ENCODE results near the gene KCNJ6.

The KCNJ6 gene

GRCh38 chr21:37751268-37751975, 164.8 kb downstream of the KCNJ6 start:
- Histone ChIP-seq H2AFZ (ENCODE audit: low read depth, low read length) (no peak overlapping the region), H3K36me3 (replicated peaks; ENCODE audit: low read depth, low read length) (no peaks in the 10 kb centered on the region), H3K9ac (ENCODE audit: low read length) (no peak overlapping the region), H4K20me1 (ENCODE audit: insufficient read depth, low read length) (no peaks in the 10 kb centered on the region), H3K4me1 (ENCODE audit: low read length) (no peaks in the 10 kb centered on the region), H3K27ac (ENCODE audit: low read length) (no peak overlapping the region), H3K4me2 (ENCODE audit: low read length) (no peak overlapping the region), H3K4me3 (ENCODE audit: low read length) (no peak overlapping the region), H3K27me3 (ENCODE audit: low read depth, low read length) (no peaks in the 10 kb centered on the region), H3K9me3 (ENCODE audit: insufficient read depth, low read length) (no peaks in the 10 kb centered on the region), H3K79me2 (ENCODE audit: low read length) (no peaks in the 10 kb centered on the region)
- TF ChIP-seq CTCF (IDR thresholded peaks at IDR 0.05; ENCODE audit: low read depth, low read length) (no peak), EZH2phosphoT487 (IDR thresholded peaks at IDR 0.05; ENCODE audit: low read depth) (no peak)

- Histone ChIP-seq H4K20me1 (ENCODE audit: insufficient read depth, low read length) (no peaks in the 10 kb centered on the region), H3K79me2 (ENCODE audit: low read length) (no peaks in the 10 kb centered on the region), H3K9ac (ENCODE audit: low read length) (no peak overlapping the region), H3K4me2 (ENCODE audit: low read length) (no peak overlapping the region), H3K9me3 (ENCODE audit: insufficient read depth, low read length) (no peaks in the 10 kb centered on the region), H3K27ac (ENCODE audit: low read length) (no peak overlapping the region), H3K27me3 (ENCODE audit: low read depth, low read length) (no peaks in the 10 kb centered on the region), H3K4me1 (ENCODE audit: low read length) (no peaks in the 10 kb centered on the region), H3K4me3 (ENCODE audit: low read length) (no peak overlapping the region), H2AFZ (ENCODE audit: low read depth, low read length) (no peak overlapping the region), H3K36me3 (replicated peaks; ENCODE audit: low read depth, low read length) (no peaks in the 10 kb centered on the region)
- TF ChIP-seq EZH2phosphoT487 (IDR thresholded peaks at IDR 0.05; ENCODE audit: low read depth) = no peak
These were observed 167.1 kb downstream of the KCNJ6 start for GRCh38 chr21:37749132-37749531.

DNA sequence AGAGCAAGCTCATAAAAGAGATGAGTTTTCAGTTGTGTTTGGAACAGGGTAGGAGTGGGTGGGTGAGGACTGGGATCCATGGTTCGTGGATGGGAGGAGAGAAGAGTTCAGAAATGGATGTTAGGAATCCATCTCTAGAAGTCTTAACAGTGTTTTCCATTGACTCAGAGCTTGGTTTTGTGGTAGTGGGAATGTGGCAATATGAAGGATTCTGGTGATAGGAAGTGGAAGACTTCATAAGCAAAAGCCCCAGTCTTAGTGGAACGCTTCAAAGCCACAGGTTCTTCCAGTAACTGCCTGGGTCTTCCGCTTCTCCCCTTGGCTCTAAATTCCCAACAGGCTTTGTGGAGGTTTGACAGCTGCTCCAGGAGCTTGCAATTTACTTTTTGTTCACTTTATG, 167.9 kb downstream of the KCNJ6 start:
- no peaks in the 10 kb centered on the region for H4K20me1 ChIP-seq (ENCODE audit: insufficient read depth, low read length)
- no peaks in the 10 kb centered on the region for H3K27me3 ChIP-seq (ENCODE audit: low read depth, low read length)
- no peak overlapping the region for H3K9ac ChIP-seq (ENCODE audit: low read length)
- H3K27ac ChIP-seq (ENCODE audit: low read length) = no peak overlapping the region
- H3K4me1 ChIP-seq (ENCODE audit: low read length) = no peaks in the 10 kb centered on the region
- H3K79me2 ChIP-seq (ENCODE audit: low read length) = no peaks in the 10 kb centered on the region
- H3K9me3 ChIP-seq (ENCODE audit: insufficient read depth, low read length) = no peaks in the 10 kb centered on the region
- H3K4me2 ChIP-seq (ENCODE audit: low read length) = no peak overlapping the region
- H3K36me3 ChIP-seq (replicated peaks; ENCODE audit: low read depth, low read length) = no peaks in the 10 kb centered on the region
- no peak overlapping the region for H2AFZ ChIP-seq (ENCODE audit: low read depth, low read length)
- TF ChIP-seq EZH2phosphoT487 (IDR thresholded peaks at IDR 0.05; ENCODE audit: low read depth) (no peak), CTCF (IDR thresholded peaks at IDR 0.05; ENCODE audit: low read depth, low read length) (no peak)
- no peak overlapping the region for H3K4me3 ChIP-seq (ENCODE audit: low read length)

- H3K9me3 ChIP-seq (ENCODE audit: insufficient read depth, low read length) = no peaks in the 10 kb centered on the region
- H3K27ac ChIP-seq (ENCODE audit: low read length) = no peak overlapping the region
- no peak overlapping the region for H3K4me3 ChIP-seq (ENCODE audit: low read length)
- no peaks in the 10 kb centered on the region for H3K36me3 ChIP-seq (replicated peaks; ENCODE audit: low read depth, low read length)
- H3K4me2 ChIP-seq (ENCODE audit: low read length) = no peak overlapping the region
- H2AFZ ChIP-seq (ENCODE audit: low read depth, low read length) = no peak overlapping the region
- no peak overlapping the region for H3K9ac ChIP-seq (ENCODE audit: low read length)
- H3K27me3 ChIP-seq (ENCODE audit: low read depth, low read length) = no peaks in the 10 kb centered on the region
- H3K79me2 ChIP-seq (ENCODE audit: low read length) = no peaks in the 10 kb centered on the region
- H3K4me1 ChIP-seq (ENCODE audit: low read length) = no peaks in the 10 kb centered on the region
- TF ChIP-seq EZH2phosphoT487 (IDR thresholded peaks at IDR 0.05; ENCODE audit: low read depth) (no peak), CTCF (IDR thresholded peaks at IDR 0.05; ENCODE audit: low read depth, low read length) (no peak)
- no peaks in the 10 kb centered on the region for H4K20me1 ChIP-seq (ENCODE audit: insufficient read depth, low read length)
These were observed 169.4 kb downstream of the KCNJ6 start for GRCh38 chr21:37746849-37747248.
